Adipocyte (in vitro differentiated cells): ENCODE results near the gene TPRX1.
"Not testable (repeated sequence)": the region's sequence is repeated elsewhere in the genome, so short reads cannot be mapped to it uniquely, and the experiment has no call there.

Source experiments
- DNase-seq: peaks from one replicate; pipeline ENCODE4 v3.0.0-alpha.2; 2015; ENCODE audit warnings: low read depth
- H3K27me3 ChIP-seq: replicated peaks from 2 replicates; pipeline ENCODE4 v1.7.0; 2013; ENCODE audit warnings: mild to moderate bottlenecking, low read length, moderate library complexity; ENCODE audit not compliant: control insufficient read depth, insufficient read depth
- H3K36me3 ChIP-seq: 2 replicates; pipeline ENCODE4 v1.7.0; 2013; ENCODE audit warnings: low read length, mild to moderate bottlenecking, moderate library complexity; ENCODE audit not compliant: control insufficient read depth, insufficient read depth, severe bottlenecking
- H3K4me1 ChIP-seq: 2 replicates; pipeline ENCODE4 v1.7.0; 2013; ENCODE audit warnings: mild to moderate bottlenecking, low read length, moderate library complexity; ENCODE audit not compliant: control insufficient read depth, insufficient read depth
- H3K4me3 ChIP-seq: 2 replicates; pipeline ENCODE4 v1.7.0; 2013; ENCODE audit warnings: mild to moderate bottlenecking, low read length, moderate library complexity
- H3K9ac ChIP-seq: 2 replicates; pipeline ENCODE4 v1.7.0; 2013; ENCODE audit warnings: mild to moderate bottlenecking, low read length, moderate library complexity
- H3K9me3 ChIP-seq: 2 replicates; pipeline ENCODE4 v1.7.0; 2013; ENCODE audit warnings: mild to moderate bottlenecking, low read length, moderate library complexity; ENCODE audit not compliant: control insufficient read depth

The TPRX1 gene

GRCh38 chr19:47804451-47804850, at the start of gene TPRX1:
TPRX1 (minus strand) TSS chr19:47804551; CDS start chr19:47804539, 12 bp downstream.
- not testable (repeated sequence) for H3K9me3 ChIP-seq, H3K9ac ChIP-seq, H3K4me3 ChIP-seq, DNase-seq, H3K36me3 ChIP-seq, H3K4me1 ChIP-seq
- H3K27me3 ChIP-seq, result peaks cover 14% of the 10 kb centered on the region

GRCh38 chr19:47853003-47853402, 48.7 kb upstream of the TPRX1 start:
- no peak for DNase-seq
- Histone ChIP-seq H3K27me3 (peaks cover 56% of the 10 kb centered on the region), H3K9ac (no peak overlapping the region), H3K4me3 (no peak overlapping the region), H3K4me1 (no peaks in the 10 kb centered on the region), H3K36me3 (no peaks in the 10 kb centered on the region), H3K9me3 (no peaks in the 10 kb centered on the region)

- DNase-seq, result peak; percentile 21
- no peaks in the 10 kb centered on the region for H3K36me3 ChIP-seq
- H3K4me3 ChIP-seq, result no peak overlapping the region
- H3K9ac ChIP-seq, result no peak overlapping the region
- H3K9me3 ChIP-seq, result no peaks in the 10 kb centered on the region
- H3K27me3 ChIP-seq, result peaks cover 48% of the 10 kb centered on the region
- no peaks in the 10 kb centered on the region for H3K4me1 ChIP-seq
Measured at GRCh38 chr19:47848823-47849473, 44.6 kb upstream of the TPRX1 start.

GRCh38 chr19:47848425-47848822, 44.1 kb upstream of the TPRX1 start:
- Histone ChIP-seq H3K4me1 (no peaks in the 10 kb centered on the region), H3K4me3 (no peak overlapping the region), H3K9ac (no peak overlapping the region), H3K36me3 (no peaks in the 10 kb centered on the region), H3K27me3 (peaks cover 43% of the 10 kb centered on the region), H3K9me3 (no peaks in the 10 kb centered on the region)
- DNase-seq, result no peak

GRCh38 chr19:47842941-47843340, 38.6 kb upstream of the TPRX1 start:
- H3K27me3 ChIP-seq, result peaks cover 34% of the 10 kb centered on the region
- H3K4me1 ChIP-seq, result no peaks in the 10 kb centered on the region
- no peak overlapping the region for H3K9ac ChIP-seq
- no peaks in the 10 kb centered on the region for H3K9me3 ChIP-seq
- H3K36me3 ChIP-seq, result no peaks in the 10 kb centered on the region
- no peak for DNase-seq
- no peak overlapping the region for H3K4me3 ChIP-seq

GRCh38 chr19:47839913-47840312, 35.6 kb upstream of the TPRX1 start:
- no peak overlapping the region for H3K4me3 ChIP-seq
- H3K36me3 ChIP-seq, result no peaks in the 10 kb centered on the region
- DNase-seq, result no peak

GRCh38 chr19:47839411-47839810, 35.1 kb upstream of the TPRX1 start:
- H3K27me3 ChIP-seq, result peaks cover 35% of the 10 kb centered on the region
- H3K4me3 ChIP-seq, result no peak overlapping the region
- DNase-seq, result no peak
- H3K9ac ChIP-seq, result no peak overlapping the region
- no peaks in the 10 kb centered on the region for H3K9me3 ChIP-seq
- no peaks in the 10 kb centered on the region for H3K4me1 ChIP-seq
- H3K36me3 ChIP-seq, result no peaks in the 10 kb centered on the region

More at GRCh38 chr19:47839913-47840312, 35.6 kb upstream of the TPRX1 start:
- Histone ChIP-seq H3K9ac (no peak overlapping the region), H3K4me1 (no peaks in the 10 kb centered on the region), H3K27me3 (peaks cover 35% of the 10 kb centered on the region), H3K9me3 (no peaks in the 10 kb centered on the region)

- no peak overlapping the region for H3K4me3 ChIP-seq
Measured at GRCh38 chr19:47836038-47836437, 31.7 kb upstream of the TPRX1 start.

GRCh38 chr19:47832723-47833122, 28.4 kb upstream of the TPRX1 start:
- DNase-seq, result no peak
- Histone ChIP-seq H3K4me3 (no peak overlapping the region), H3K9ac (no peak overlapping the region), H3K9me3 (no peaks in the 10 kb centered on the region), H3K27me3 (peaks cover 16% of the 10 kb centered on the region), H3K4me1 (no peaks in the 10 kb centered on the region), H3K36me3 (no peaks in the 10 kb centered on the region)

More at GRCh38 chr19:47836038-47836437, 31.7 kb upstream of the TPRX1 start:
- DNase-seq, result no peak
- H3K9ac ChIP-seq, result no peak overlapping the region
- H3K4me1 ChIP-seq, result no peaks in the 10 kb centered on the region
- no peaks in the 10 kb centered on the region for H3K36me3 ChIP-seq
- peaks cover 23% of the 10 kb centered on the region for H3K27me3 ChIP-seq
- H3K9me3 ChIP-seq, result no peaks in the 10 kb centered on the region

- H3K4me3 ChIP-seq, result no peak overlapping the region
- peaks cover 8% of the 10 kb centered on the region for H3K9me3 ChIP-seq
- H3K9ac ChIP-seq, result no peak overlapping the region
- H3K27me3 ChIP-seq, result peaks cover 19% of the 10 kb centered on the region
- H3K4me1 ChIP-seq, result no peaks in the 10 kb centered on the region
- no peak for DNase-seq
- no peaks in the 10 kb centered on the region for H3K36me3 ChIP-seq
Measured at GRCh38 chr19:47826800-47827199, 22.4 kb upstream of the TPRX1 start.

- H3K4me1 ChIP-seq, result no peaks in the 10 kb centered on the region
- no peak for DNase-seq
Measured at GRCh38 chr19:47824396-47824795, 20.0 kb upstream of the TPRX1 start.

More at GRCh38 chr19:47824396-47824795, 20.0 kb upstream of the TPRX1 start:
- Histone ChIP-seq H3K9me3 (peaks cover 8% of the 10 kb centered on the region), H3K27me3 (peaks cover 41% of the 10 kb centered on the region), H3K36me3 (no peaks in the 10 kb centered on the region), H3K9ac (no peak overlapping the region), H3K4me3 (no peak overlapping the region)
